NOMO-1 (cell line): Measurements from ENCODE around the gene HDAC10.

ENCODE experiments used
- DNase-seq, 2 experiments: peaks; one replicate each; lab custom pipeline; 2025; ENCODE audit not compliant: unreplicated experiment in 2 of 2; lab: John Stamatoyannopoulos, UW

The HDAC10 gene

GRCh38 chr22:50219800-50220602, 31.1 kb downstream of the HDAC10 start:
- no peak for DNase-seq

DNA sequence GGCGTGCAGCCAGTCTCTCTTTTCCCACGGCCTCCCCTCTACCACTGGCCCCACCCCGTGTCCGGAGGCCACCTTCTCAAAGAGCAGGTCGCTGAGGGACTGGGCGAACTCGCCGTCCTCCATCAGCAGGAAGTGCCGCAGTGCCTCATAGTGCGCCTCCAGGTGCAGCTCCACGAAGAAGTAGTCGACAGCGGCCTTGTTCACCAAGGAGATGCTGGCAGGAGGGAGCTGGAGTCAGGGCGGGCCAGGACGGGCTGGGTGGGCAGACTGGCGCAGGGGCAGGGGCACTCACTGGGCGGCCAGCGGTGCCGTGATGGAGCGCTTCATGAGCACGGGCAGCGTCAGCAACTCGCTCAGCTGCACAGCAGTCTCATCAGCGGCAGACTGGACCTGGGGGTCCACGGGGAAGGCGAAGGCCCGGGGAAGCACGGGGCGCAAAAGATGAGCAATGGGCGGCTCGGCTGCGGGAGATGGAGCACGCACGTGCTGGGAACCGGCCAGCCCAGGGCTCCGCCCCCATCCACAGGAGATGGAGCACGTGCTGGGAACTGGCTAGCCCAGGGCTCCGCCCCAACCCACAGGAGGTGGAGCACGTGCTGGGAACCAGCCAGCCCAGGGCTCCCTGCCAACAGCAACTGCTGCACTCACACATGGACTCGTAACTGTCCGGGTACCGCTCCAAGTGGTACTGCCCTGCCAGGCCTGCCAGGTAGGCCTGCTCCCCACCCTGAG, 31.9 kb downstream of the HDAC10 start:
- DNase-seq: no peak

DNA sequence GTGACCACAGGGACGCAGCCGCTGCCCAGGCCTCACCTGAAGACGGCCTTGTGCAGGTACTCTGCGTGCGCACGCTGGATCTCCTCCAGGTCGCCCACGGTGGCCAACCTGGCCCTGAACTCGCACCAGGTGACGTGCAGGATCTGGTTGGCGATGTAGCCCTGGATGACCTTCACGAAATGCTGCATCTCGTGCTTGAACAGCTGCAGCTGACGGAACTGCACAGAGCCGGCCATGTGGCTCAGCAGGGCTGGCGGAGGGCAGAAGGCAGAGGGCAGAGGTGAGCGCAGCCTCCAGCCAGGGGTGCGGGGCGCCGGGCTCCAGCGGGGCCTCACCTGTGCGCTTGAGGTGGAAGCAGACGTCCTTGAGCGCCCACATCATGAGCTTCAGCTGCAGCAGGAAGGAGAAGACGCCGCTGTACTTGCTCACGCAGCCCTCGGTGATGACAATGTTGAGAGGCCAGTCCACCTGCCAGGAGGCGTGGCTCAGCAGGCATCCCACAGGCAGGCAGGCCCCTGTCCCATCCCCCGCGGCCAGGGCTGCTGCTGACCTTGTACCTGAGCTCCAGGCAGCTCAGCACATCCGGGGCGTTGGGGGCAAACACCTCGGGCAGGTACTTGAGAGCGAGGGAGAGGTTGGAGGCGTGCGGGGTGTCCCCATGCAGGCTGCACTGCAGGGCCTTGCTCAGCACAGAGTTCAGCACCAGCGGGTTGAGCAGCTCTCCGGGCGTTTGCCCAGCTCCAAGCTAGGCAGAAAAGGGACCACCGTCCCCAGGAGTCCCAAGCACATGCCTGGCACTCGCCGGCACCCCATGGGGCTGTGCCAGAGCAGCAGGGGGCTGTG, 32.7 kb downstream of the HDAC10 start:
- no peak for DNase-seq

GRCh38 chr22:50217543-50218152, 33.4 kb downstream of the HDAC10 start:
- no peak for DNase-seq

DNA sequence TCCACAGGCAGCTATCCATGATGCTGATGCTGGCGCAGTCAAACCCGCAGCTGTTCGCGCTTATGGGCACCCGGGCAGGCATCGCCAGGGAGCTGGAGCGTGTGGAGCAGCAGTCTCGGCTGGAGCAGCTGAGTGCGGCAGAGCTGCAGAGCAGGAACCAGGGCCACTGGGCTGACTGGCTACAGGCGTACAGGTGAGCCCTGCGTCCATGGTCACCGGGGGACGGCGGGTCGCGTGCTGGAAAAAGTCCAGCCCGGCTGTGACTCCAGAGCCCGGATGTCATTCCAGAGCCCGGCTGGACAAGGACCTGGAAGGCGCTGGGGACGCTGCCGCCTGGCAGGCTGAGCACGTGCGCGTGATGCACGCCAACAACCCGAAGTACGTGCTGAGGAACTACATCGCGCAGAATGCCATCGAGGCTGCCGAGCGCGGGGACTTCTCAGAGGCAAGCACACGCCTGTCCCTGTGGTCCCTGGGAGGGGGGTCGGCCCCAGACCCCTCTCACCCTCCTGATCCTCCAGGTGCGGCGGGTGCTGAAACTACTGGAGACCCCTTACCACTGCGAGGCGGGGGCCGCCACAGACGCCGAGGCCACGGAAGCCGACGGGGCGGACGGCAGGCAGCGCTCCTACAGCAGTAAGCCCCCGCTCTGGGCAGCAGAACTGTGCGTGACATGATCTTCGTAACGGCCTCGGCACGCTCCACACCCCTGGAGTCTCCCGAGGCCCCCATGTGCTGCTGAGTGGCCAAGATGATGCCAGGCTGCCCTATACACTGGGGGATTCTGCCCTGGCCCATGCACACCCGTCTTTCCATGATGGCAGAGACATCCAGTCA, 34.2 kb downstream of the HDAC10 start:
- DNase-seq: no peak

DNA sequence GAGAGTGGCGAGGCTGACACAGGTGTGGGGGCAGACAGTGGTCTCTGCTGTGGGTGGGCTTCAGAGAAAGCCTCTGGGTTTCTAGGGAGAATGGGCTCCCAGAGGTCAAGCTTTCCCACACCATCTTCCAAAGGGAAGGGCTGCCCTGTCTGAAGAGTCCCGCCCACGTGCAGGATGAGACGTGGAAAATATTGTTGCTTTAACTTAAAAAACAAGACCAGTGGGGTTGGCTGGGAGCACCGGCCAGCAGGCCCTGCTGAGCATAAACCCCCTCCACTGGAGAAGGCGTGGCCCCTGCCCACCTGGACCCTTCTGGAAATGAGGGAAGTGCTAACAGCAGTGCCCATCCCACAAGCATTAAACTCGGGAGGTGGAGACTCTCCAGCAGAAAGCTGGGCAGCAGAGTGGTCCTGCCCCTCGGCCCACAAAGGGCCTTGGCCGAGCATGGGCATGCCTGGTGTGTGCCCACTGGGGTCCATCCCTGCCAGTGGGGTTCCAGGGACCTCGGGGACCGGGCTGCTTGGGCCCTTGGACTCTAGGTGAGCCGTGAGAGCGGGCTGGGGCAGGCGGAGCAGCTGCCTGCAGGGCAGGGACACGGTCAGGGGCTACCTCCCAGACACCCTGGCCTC, 34.9 kb downstream of the HDAC10 start:
- DNase-seq: no peak

DNA sequence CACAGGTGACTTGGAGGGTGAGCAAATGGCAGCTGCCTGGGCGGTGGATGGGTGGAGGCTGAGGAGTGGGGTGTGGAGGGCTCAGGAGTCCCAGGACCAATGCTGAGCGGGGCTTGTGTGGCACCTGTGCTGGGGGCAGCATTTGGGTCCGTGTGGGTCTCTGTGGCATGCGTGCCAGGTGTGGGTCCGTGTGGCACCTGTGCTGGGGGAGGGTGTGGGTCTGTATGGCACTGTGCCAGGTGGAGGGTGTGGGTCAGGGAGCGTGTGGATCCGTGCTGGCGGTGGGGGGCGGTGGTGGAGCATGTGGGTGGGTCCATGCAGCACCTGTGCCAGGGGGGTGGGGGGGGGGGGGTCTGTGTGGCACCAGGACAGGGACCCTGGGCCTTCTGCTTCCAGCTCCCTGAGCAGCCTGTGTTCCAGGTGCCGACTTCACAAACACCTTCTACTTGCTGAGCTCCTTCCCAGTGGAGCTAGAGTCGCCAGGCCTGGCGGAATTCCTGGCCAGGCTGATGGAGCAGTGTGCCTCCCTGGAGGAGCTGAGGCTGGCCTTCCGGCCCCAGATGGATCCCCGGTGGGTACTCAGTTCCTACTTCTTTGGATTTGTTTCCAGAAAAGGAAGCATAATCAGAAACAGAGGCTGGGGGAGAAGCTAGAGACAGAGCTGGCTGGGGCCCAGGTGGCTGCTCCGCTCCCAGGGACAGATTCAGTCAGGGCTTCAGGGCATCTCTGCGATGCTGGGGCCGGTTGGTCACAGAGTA, 35.6 kb downstream of the HDAC10 start:
- no peak for DNase-seq

DNA sequence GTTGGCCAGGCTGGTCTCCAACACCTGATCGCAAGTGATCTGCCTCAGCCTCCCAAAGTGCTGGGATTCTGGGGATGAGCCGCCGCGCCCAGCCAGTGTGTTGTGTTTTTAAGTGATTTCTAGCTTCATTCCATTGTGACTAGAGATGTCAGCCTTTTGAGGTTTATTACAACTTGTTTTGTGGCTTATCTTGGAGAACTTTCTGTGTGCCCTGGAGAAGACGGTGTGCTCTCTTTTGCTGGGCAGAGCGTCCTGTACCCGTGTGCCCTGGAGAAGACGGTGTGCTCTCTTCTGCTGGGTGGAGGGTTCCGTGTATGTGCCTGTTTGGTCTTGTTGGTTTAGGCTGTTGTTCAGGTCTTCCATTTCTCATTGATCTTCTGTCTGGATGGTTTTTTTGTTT, 37.8 kb downstream of the HDAC10 start:
- DNase-seq: no peak

- no peak for DNase-seq
These were observed 39.9 kb downstream of the HDAC10 start for GRCh38 chr22:50211147-50211546.

- DNase-seq: no peak
These were observed 40.5 kb downstream of the HDAC10 start for GRCh38 chr22:50210378-50211139.

- DNase-seq: peak; percentile 22 to 47
These were observed 41.2 kb downstream of the HDAC10 start for GRCh38 chr22:50209893-50210292.

DNA sequence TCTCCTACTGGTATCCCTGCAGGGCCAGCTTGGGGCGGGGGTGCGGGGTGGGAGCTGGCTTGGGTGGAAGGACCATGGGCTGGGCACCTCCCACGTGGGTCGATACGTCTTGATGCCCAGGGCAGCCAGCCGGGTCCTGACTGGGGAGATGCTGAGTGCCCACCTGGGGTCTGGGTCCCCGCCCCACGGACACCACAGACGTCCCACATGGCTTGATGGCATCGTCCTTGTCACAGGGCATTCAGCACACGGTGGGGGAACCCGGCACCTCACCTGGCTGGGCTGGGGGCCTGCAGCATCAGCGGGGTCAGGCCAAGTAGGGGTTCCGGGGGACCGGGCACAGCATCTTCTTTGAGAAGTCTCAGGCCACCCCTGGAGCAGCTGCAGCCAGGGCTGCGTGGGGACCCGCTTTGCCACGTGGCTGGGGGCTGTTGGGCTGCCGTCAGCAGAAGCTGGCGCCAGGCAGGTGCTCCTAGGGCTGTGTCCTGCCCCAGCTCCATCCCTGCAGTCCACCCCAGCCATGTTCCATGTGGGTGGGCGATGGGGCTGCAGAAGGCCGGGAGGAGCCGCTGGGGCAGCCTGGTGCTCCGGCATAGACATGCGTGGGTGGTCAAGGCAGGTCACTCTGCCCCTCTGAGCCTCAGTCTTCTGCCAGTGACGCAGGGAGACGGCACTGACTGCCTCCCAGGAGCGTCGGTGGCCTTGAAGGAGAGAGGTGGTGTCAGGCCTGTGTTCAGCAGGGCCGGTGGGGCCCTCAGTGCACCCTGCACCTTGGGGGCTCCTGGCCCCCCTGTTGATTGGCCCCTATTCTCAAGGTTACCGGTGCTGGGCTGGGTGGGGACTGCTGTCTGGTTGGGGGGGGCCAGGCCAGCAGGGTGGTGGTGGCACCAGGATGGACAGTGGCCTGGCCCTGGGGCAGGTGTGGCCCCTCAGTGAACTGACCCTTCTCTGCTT, 41.8 kb downstream of the HDAC10 start:
- DNase-seq: no peak

GRCh38 chr22:50208430-50208938, 42.6 kb downstream of the HDAC10 start:
- DNase-seq: no peak

GRCh38 chr22:50207383-50208140, 43.5 kb downstream of the HDAC10 start:
- DNase-seq: no peak

DNA sequence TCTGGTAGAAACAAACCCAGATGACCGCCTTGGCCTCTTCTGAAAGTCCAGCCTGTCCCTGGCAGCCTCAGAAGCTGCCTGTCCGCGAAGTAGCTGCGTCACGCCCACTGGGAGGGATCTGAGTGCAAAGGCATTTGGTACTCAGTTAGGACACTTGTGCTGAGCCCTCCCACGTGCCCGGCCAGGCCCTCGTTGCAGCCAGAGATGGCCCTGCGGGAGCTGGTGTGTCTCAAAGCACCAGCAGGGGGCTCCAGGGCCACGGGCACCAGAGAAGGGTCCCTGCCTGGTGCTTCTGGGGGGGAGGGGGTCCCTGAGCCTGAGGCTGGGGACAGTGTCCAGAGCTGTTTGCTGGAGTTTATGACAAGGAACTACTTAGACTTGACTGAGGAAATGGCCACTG, 44.5 kb downstream of the HDAC10 start:
- DNase-seq: no peak
